GM18505 (cell line): ENCODE results near the gene SNX14.

Experiments used
- ATAC-seq: cut with Tn5 transposase; IDR thresholded peaks from one replicate; pipeline ENCODE4 v1.9.1; 2021; ENCODE audit not compliant: unreplicated experiment
- POLR2A ChIP-seq: IDR thresholded peaks from 4 replicates; pipeline ENCODE4 v1.6.1; 2011; ENCODE audit warnings: borderline replicate concordance; ENCODE audit not compliant: insufficient read depth, insufficient read length; ENCODE audit errors: extremely low read depth

SNX14 gene

GRCh38 chr6:85482206-85482904, 111.3 kb downstream of the SNX14 start:
- ATAC-seq: no peak
- no peak for TF ChIP-seq POLR2A

GRCh38 chr6:85479208-85479607, 114.5 kb downstream of the SNX14 start:
- no peak for ATAC-seq
- no peak for TF ChIP-seq POLR2A

GRCh38 chr6:85476532-85476931, 117.1 kb downstream of the SNX14 start:
- no peak for ATAC-seq
- TF ChIP-seq POLR2A: no peak

GRCh38 chr6:85473748-85474147, 119.9 kb downstream of the SNX14 start:
- ATAC-seq: no peak
- TF ChIP-seq POLR2A: no peak

- no peak for TF ChIP-seq POLR2A
- ATAC-seq: no peak
These were observed 120.9 kb downstream of the SNX14 start for GRCh38 chr6:85472744-85473143.

GRCh38 chr6:85470023-85470410, 123.6 kb downstream of the SNX14 start:
- no peak for TF ChIP-seq POLR2A
- no peak for ATAC-seq

GRCh38 chr6:85469276-85470022, 124.2 kb downstream of the SNX14 start:
- no peak for TF ChIP-seq POLR2A

GRCh38 chr6:85468326-85468725, 125.3 kb downstream of the SNX14 start:
- TF ChIP-seq POLR2A: no peak
- ATAC-seq: no peak

More at GRCh38 chr6:85469276-85470022, 124.2 kb downstream of the SNX14 start:
- no peak for ATAC-seq

- peak; percentile 38 for ATAC-seq
These were observed 127.9 kb downstream of the SNX14 start for GRCh38 chr6:85465762-85466161.

GRCh38 chr6:85464722-85465150, 128.9 kb downstream of the SNX14 start:
- no peak for ATAC-seq
- no peak for TF ChIP-seq POLR2A

More at GRCh38 chr6:85465762-85466161, 127.9 kb downstream of the SNX14 start:
- TF ChIP-seq POLR2A: no peak

GRCh38 chr6:85464260-85464644, 129.4 kb downstream of the SNX14 start:
- no peak for TF ChIP-seq POLR2A
- ATAC-seq: no peak

GRCh38 chr6:85463621-85464259, 129.9 kb downstream of the SNX14 start:
- TF ChIP-seq POLR2A: no peak
- ATAC-seq: no peak

GRCh38 chr6:85462673-85463072, 131.0 kb downstream of the SNX14 start:
- no peak for TF ChIP-seq POLR2A
- no peak for ATAC-seq

GRCh38 chr6:85461798-85462170, 131.9 kb downstream of the SNX14 start:
- no peak for TF ChIP-seq POLR2A
- ATAC-seq: peak; percentile 2
